ENCODE measurements around the gene FSTL4. TPM values are rescaled to one million over a fixed set of nuclear protein-coding genes. Genes with fewer than 3 reads are reported as not detected.
"Not testable (repeated sequence)": the region's sequence is repeated elsewhere in the genome, so short reads cannot be mapped to it uniquely, and the experiment has no call there.

FSTL4 gene
- total RNA-seq, 6 donors from 2014 or later = 0.49 to 4.6 (median 1.1) TPM

- ATAC-seq (ENCODE audit: low FRiP score in 2 of 2) (no peak), DNase-seq (peak in 1 of 2 donors; percentile 13)
- WGBS, 2 donors = 78 to 88% methylated on average over 7 to 8 of the region's 8 CpGs
- no peaks in the 10 kb centered on the region for H3K4me1 ChIP-seq
- H3K4me3 ChIP-seq = no peak overlapping the region
- H3K36me3 ChIP-seq = no peaks in the 10 kb centered on the region
- H3K27me3 ChIP-seq = no peaks in the 10 kb centered on the region
- TF ChIP-seq EP300 (IDR thresholded peaks at IDR 0.05) (no peak), CTCF (IDR thresholded peaks at IDR 0.05) (no peak), POLR2AphosphoS5 (IDR thresholded peaks at IDR 0.05) (no peak), POLR2A (IDR thresholded peaks at IDR 0.05) (no peak)
- H3K9me3 ChIP-seq = no peaks in the 10 kb centered on the region
- no peak overlapping the region for H3K27ac ChIP-seq
These were observed 162.1 kb downstream of the FSTL4 start for GRCh38 chr5:133450286-133450685.

- no peak for ATAC-seq (ENCODE audit: low FRiP score in 2 of 2)
- Histone ChIP-seq H3K9me3 (no peaks in the 10 kb centered on the region), H3K4me3 (no peak overlapping the region), H3K27me3 (no peaks in the 10 kb centered on the region), H3K27ac (no peak overlapping the region), H3K36me3 (no peaks in the 10 kb centered on the region), H3K4me1 (no peaks in the 10 kb centered on the region)
- 90 to 98% methylated on average over 10 of the region's 10 CpGs for WGBS, 2 donors
- TF ChIP-seq CTCF (IDR thresholded peaks at IDR 0.05) (no peak), POLR2A (IDR thresholded peaks at IDR 0.05) (no peak), POLR2AphosphoS5 (IDR thresholded peaks at IDR 0.05) (no peak), EP300 (IDR thresholded peaks at IDR 0.05) (no peak)
- peak in 1 of 2 donors; percentile 39 for DNase-seq
These were observed 163.2 kb downstream of the FSTL4 start for GRCh38 chr5:133449181-133449580.

- no peak for ATAC-seq (ENCODE audit: low FRiP score in 2 of 2)
- H3K36me3 ChIP-seq = no peaks in the 10 kb centered on the region
- TF ChIP-seq CTCF (IDR thresholded peaks at IDR 0.05) = no peak
- no peak for TF ChIP-seq EP300 (IDR thresholded peaks at IDR 0.05)
- no peak for TF ChIP-seq POLR2A (IDR thresholded peaks at IDR 0.05)
- no peak overlapping the region for H3K4me3 ChIP-seq
- peak; percentile 23 to 30 for DNase-seq
- H3K4me1 ChIP-seq = no peaks in the 10 kb centered on the region
- H3K9me3 ChIP-seq = no peaks in the 10 kb centered on the region
- H3K27ac ChIP-seq = no peak overlapping the region
- no peaks in the 10 kb centered on the region for H3K27me3 ChIP-seq
- WGBS, 2 donors = 82 to 90% methylated on average over 9 of the region's 9 CpGs
These were observed 165.9 kb downstream of the FSTL4 start for GRCh38 chr5:133446440-133446839.

DNA sequence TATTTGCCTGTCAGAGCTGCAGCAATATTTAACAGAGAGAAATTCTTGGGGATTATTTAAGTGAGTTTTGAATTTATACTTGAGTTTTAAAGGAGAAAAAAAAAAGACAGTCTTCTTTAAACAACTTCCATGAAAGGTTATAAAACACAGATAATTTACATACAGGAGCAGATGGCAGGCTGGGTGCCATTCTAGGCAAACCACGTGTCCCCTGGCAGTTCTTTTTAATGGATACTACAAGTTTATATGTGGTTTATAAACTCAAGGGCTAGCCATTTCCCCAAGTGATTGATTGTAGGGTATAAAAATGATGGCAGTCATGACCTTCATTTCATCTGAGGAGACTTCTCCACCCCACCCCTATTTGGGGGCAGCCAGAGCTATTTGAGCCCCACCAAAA lies 166.6 kb downstream of the FSTL4 start:
- Histone ChIP-seq H3K9me3 (no peaks in the 10 kb centered on the region), H3K4me3 (no peak overlapping the region), H3K27ac (no peak overlapping the region), H3K27me3 (no peaks in the 10 kb centered on the region), H3K4me1 (no peaks in the 10 kb centered on the region), H3K36me3 (no peaks in the 10 kb centered on the region)
- 28 to 32% methylated on average over 1 of the region's 1 CpG for WGBS, 2 donors
- no peak for TF ChIP-seq POLR2A (IDR thresholded peaks at IDR 0.05)
- TF ChIP-seq EP300 (IDR thresholded peaks at IDR 0.05) = no peak
- no peak for TF ChIP-seq POLR2AphosphoS5 (IDR thresholded peaks at IDR 0.05)
- TF ChIP-seq CTCF (IDR thresholded peaks at IDR 0.05) = no peak
- DNase-seq (no peak), ATAC-seq (ENCODE audit: low FRiP score in 2 of 2) (no peak)

DNA sequence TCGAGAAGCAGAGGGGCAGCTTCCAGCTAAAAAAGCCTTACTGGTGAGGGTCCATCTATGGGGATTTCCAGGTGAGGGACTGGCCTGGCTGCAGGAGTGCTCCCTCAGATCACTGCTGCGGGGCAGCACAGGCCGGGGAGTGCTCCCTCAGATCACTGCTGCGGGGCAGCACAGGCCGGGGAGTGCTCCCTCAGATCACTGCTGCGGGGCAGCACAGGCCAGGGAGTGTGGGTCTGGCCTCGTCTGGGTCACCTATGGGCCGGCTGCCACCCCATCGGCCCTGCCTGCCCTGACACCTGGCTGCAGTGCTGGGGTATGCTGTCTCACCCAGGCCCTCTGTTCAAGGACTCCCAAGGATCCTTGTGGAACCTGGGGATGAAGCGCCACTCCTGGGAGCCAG lies 167.1 kb downstream of the FSTL4 start:
- ATAC-seq (ENCODE audit: low FRiP score in 2 of 2); H3K36me3 ChIP-seq; H3K4me1 ChIP-seq; H3K27me3 ChIP-seq; H3K4me3 ChIP-seq; H3K27ac ChIP-seq; H3K9me3 ChIP-seq: not testable (repeated sequence)
- WGBS, 2 donors = 92 to 94% methylated on average over 2 to 3 of the region's 10 CpGs
- DNase-seq = peak in 1 of 2 donors; percentile 60

Measured in upper lobe of left lung (tissue), 6 donors.